ENCODE data around the gene PRRT3. TPM values are rescaled to one million over a fixed set of nuclear protein-coding genes. Genes with fewer than 3 reads are reported as not detected.

PRRT3 gene
- total and polyA plus RNA-seq, 2 of the 13 experiments (the other 11 are each of a cell fraction or from before 2014, with no cell fraction given): 0.22 to 0.44 TPM

DNA sequence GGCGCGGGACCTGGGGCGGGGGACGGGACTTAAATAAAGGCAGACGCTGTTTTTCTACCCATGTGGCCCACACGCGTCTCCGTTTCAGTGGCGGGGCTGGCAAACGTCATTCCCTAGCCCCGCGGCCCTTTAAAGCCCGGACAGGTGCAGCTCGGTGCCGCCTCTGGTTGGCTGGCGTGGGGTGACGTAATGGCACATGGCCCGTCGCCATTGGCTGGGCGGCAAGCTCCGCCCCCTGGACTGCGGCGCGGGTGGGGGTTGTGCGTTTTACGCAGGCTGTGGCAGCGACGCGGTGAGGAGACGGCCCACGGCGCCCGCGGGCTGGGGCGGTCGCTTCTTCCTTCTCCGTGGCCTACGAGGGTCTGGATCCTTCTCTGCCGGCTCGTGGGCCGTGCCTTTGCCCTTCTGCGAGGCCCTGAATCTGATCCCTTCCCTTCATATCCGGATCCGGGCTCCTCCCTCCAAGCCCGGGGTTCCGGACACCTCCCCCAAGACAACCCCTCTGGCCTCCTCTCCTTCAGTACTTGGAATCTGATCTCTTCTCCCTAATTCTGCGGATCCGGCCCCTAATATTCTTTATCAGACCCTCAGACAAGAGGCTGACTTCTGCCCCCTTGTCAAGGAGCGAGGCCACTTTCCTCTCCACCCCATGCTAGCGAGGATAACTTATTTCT is 18.5 kb downstream of the PRRT3 start, which contains the start of gene CRELD1 (continued):
- TF ChIP-seq, protein P1, sequence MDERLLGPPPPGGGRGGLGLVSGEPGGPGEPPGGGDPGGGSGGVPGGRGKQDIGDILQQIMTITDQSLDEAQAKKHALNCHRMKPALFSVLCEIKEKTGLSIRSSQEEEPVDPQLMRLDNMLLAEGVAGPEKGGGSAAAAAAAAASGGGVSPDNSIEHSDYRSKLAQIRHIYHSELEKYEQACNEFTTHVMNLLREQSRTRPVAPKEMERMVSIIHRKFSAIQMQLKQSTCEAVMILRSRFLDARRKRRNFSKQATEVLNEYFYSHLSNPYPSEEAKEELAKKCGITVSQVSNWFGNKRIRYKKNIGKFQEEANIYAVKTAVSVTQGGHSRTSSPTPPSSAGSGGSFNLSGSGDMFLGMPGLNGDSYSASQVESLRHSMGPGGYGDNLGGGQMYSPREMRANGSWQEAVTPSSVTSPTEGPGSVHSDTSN (CRISPR knock-in tag; IDR thresholded peaks at IDR 0.05): no peak
- TF ChIP-seq, protein P2, sequence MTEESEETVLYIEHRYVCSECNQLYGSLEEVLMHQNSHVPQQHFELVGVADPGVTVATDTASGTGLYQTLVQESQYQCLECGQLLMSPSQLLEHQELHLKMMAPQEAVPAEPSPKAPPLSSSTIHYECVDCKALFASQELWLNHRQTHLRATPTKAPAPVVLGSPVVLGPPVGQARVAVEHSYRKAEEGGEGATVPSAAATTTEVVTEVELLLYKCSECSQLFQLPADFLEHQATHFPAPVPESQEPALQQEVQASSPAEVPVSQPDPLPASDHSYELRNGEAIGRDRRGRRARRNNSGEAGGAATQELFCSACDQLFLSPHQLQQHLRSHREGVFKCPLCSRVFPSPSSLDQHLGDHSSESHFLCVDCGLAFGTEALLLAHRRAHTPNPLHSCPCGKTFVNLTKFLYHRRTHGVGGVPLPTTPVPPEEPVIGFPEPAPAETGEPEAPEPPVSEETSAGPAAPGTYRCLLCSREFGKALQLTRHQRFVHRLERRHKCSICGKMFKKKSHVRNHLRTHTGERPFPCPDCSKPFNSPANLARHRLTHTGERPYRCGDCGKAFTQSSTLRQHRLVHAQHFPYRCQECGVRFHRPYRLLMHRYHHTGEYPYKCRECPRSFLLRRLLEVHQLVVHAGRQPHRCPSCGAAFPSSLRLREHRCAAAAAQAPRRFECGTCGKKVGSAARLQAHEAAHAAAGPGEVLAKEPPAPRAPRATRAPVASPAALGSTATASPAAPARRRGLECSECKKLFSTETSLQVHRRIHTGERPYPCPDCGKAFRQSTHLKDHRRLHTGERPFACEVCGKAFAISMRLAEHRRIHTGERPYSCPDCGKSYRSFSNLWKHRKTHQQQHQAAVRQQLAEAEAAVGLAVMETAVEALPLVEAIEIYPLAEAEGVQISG (CRISPR knock-in tag; IDR thresholded peaks at IDR 0.05): peak; percentile 83
- TF ChIP-seq CC2D1A (CRISPR knock-in tag; IDR thresholded peaks at IDR 0.05) (no peak), ZNF547 (CRISPR knock-in tag; IDR thresholded peaks at IDR 0.05) (no peak), MED8 (CRISPR knock-in tag; IDR thresholded peaks at IDR 0.05; ENCODE audit: insufficient replicate concordance) (no peak), ZNF3 (CRISPR knock-in tag; IDR thresholded peaks at IDR 0.05) (no peak), SP5 (CRISPR knock-in tag; IDR thresholded peaks at IDR 0.05; ENCODE audit: borderline replicate concordance, low read depth) (no peak; the same call in 1 of the 2 replicates), RERE (CRISPR knock-in tag; IDR thresholded peaks at IDR 0.05; ENCODE audit: low read depth) (no peak), TEAD2 (CRISPR knock-in tag; IDR thresholded peaks at IDR 0.05) (no peak), ZNF484 (CRISPR knock-in tag; IDR thresholded peaks at IDR 0.05; ENCODE audit: borderline replicate concordance, low read depth) (no peak), CBX2 (IDR thresholded peaks at IDR 0.05; ENCODE audit: low read depth, low read length) (no peak), CBX2 (CRISPR knock-in tag; IDR thresholded peaks at IDR 0.05; ENCODE audit: low read depth) (no peak), ZNF564 (CRISPR knock-in tag; IDR thresholded peaks at IDR 0.05) (0 out of 2 replicates have a peak, but pooled peaks have one; percentile 7)
- TF ChIP-seq, protein P3, sequence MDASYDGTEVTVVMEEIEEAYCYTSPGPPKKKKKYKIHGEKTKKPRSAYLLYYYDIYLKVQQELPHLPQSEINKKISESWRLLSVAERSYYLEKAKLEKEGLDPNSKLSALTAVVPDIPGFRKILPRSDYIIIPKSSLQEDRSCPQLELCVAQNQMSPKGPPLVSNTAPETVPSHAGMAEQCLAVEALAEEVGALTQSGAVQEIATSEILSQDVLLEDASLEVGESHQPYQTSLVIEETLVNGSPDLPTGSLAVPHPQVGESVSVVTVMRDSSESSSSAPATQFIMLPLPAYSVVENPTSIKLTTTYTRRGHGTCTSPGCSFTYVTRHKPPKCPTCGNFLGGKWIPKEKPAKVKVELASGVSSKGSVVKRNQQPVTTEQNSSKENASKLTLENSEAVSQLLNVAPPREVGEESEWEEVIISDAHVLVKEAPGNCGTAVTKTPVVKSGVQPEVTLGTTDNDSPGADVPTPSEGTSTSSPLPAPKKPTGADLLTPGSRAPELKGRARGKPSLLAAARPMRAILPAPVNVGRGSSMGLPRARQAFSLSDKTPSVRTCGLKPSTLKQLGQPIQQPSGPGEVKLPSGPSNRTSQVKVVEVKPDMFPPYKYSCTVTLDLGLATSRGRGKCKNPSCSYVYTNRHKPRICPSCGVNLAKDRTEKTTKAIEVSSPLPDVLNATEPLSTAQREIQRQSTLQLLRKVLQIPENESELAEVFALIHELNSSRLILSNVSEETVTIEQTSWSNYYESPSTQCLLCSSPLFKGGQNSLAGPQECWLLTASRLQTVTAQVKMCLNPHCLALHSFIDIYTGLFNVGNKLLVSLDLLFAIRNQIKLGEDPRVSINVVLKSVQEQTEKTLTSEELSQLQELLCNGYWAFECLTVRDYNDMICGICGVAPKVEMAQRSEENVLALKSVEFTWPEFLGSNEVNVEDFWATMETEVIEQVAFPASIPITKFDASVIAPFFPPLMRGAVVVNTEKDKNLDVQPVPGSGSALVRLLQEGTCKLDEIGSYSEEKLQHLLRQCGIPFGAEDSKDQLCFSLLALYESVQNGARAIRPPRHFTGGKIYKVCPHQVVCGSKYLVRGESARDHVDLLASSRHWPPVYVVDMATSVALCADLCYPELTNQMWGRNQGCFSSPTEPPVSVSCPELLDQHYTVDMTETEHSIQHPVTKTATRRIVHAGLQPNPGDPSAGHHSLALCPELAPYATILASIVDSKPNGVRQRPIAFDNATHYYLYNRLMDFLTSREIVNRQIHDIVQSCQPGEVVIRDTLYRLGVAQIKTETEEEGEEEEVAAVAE (CRISPR knock-in tag; IDR thresholded peaks at IDR 0.05; ENCODE audit: borderline replicate concordance): no peak; the same call in 1 of the 2 replicates

Measured in HepG2 (cell line).